HL-60 (cell line): ENCODE data around the gene CAPN8.

Source experiments
- DNase-seq, 2 experiments: peaks; one replicate each; pipeline ENCODE4 v3.0.0-alpha.2; 2010 to 2020; ENCODE audit warnings: low read depth in 1 of 2, low spot score in 1 of 2
- H3K27ac ChIP-seq: fragments of 250-450 bp; sonication (Bioruptor Pico); replicated peaks from 2 replicates; pipeline ENCODE4 v1.5.1; 2020; ENCODE audit warnings: mild to moderate bottlenecking, moderate library complexity
- H3K27me3 ChIP-seq: fragments of 250-450 bp; sonication (Bioruptor Pico); 2 replicates; pipeline ENCODE4 v1.5.1; 2021; ENCODE audit warnings: mild to moderate bottlenecking, moderate library complexity; ENCODE audit not compliant: insufficient read depth, poor library complexity, severe bottlenecking
- H3K4me3 ChIP-seq: replicated peaks from 2 replicates; pipeline ENCODE4 v1.5.1; 2011; ENCODE audit warnings: mild to moderate bottlenecking, control low read depth, low read length; ENCODE audit not compliant: insufficient read depth
- CTCF ChIP-seq: IDR thresholded peaks from one replicate; pipeline ENCODE4 v1.5.1; 2011; ENCODE audit warnings: low read length, control low read depth, inconsistent platforms; ENCODE audit not compliant: insufficient read depth
- GABPA ChIP-seq: IDR thresholded peaks from 2 replicates; pipeline ENCODE4 v1.6.1; 2012; ENCODE audit warnings: low read depth
- POLR2AphosphoS5 ChIP-seq: IDR thresholded peaks from 2 replicates; pipeline ENCODE4 v1.6.1; 2012; ENCODE audit warnings: low read depth
- REST ChIP-seq: IDR thresholded peaks from 2 replicates; pipeline ENCODE4 v1.6.1; 2012; ENCODE audit warnings: low read depth; ENCODE audit not compliant: insufficient replicate concordance
- SPI1 ChIP-seq: IDR thresholded peaks from 2 replicates; pipeline ENCODE4 v1.6.1; 2012; ENCODE audit warnings: low read depth, mild to moderate bottlenecking, borderline replicate concordance

CAPN8 gene

GRCh38 chr1:223635236-223635635, 30.3 kb downstream of the CAPN8 start:
- no peak for DNase-seq
- Histone ChIP-seq H3K4me3 (no peak overlapping the region), H3K27ac (no peak overlapping the region), H3K27me3 (no peaks in the 10 kb centered on the region)
- TF ChIP-seq REST = no peak
- TF ChIP-seq POLR2AphosphoS5 = no peak
- no peak for TF ChIP-seq CTCF
- no peak for TF ChIP-seq GABPA
- TF ChIP-seq SPI1 = no peak

GRCh38 chr1:223634423-223634822, 31.1 kb downstream of the CAPN8 start:
- no peak overlapping the region for H3K4me3 ChIP-seq
- no peak for TF ChIP-seq SPI1
- no peak for TF ChIP-seq CTCF
- TF ChIP-seq POLR2AphosphoS5 = no peak
- no peak for TF ChIP-seq GABPA
- no peak for TF ChIP-seq REST
- no peak overlapping the region for H3K27ac ChIP-seq
- H3K27me3 ChIP-seq = no peaks in the 10 kb centered on the region
- DNase-seq = no peak

- no peak overlapping the region for H3K4me3 ChIP-seq
- no peaks in the 10 kb centered on the region for H3K27me3 ChIP-seq
Measured at GRCh38 chr1:223631956-223632355, 33.5 kb downstream of the CAPN8 start.

More at GRCh38 chr1:223631956-223632355, 33.5 kb downstream of the CAPN8 start:
- no peak for TF ChIP-seq GABPA
- no peak for TF ChIP-seq REST
- DNase-seq = no peak
- H3K27ac ChIP-seq = no peak overlapping the region
